ENCODE measurements around the gene VSIG4. TPM values are rescaled to one million over a fixed set of nuclear protein-coding genes. Genes with fewer than 3 reads are reported as not detected.
"Not testable (repeated sequence)": the region's sequence is repeated elsewhere in the genome, so short reads cannot be mapped to it uniquely, and the experiment has no call there.

The VSIG4 gene
- total and polyA plus RNA-seq, 12 donors = 2.9 to 106 (median 14.8) TPM

DNA sequence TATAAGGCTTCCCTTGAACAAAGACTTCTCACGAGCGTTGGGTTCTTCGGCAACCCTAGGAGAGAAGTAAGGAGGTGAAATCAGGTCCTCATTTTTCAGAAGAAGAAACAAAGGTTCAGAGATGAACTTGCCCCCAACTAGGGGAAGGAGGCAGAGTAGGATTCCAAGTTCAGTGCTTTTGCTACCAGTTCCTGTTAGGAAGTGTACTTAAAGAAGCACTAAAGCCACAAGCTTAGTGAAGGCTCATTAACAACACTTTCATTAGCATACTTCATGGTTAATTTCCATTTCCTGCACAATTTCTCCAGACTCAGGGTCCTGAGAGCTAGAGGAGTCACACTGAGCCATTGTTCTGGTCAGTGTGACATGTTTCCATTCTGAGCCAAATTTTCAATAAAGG, 52.1 kb downstream of the VSIG4 start:
- H3K27me3 ChIP-seq = peaks cover 0 to 22% (median 0%) of the 10 kb centered on the region in 7 donors
- ATAC-seq (no peak), DNase-seq (no peak)
- no peak for TF ChIP-seq CTCF (IDR thresholded peaks at IDR 0.05)
- H3K27ac ChIP-seq = peak overlapping the region in 2 of 10 donors; percentile 48 to 72
- WGBS, 2 donors = 62 to 75% methylated on average over 3 of the region's 3 CpGs
- H3K9me3 ChIP-seq = no peaks in the 10 kb centered on the region
- H3K4me1 ChIP-seq = peaks cover 0 to 28% (median 0%) of the 10 kb centered on the region in 9 donors
- H3K36me3 ChIP-seq = no peaks in the 10 kb centered on the region
- no peak overlapping the region for H3K4me3 ChIP-seq
- intact Hi-C loops (cut with DNase I) = loop anchor here in 8 of 10 donors (2.0 to 10.0 kb wide), 5 partner anchors 233 to 407 kb away; no protein-coding TSS in a partner anchor

DNA sequence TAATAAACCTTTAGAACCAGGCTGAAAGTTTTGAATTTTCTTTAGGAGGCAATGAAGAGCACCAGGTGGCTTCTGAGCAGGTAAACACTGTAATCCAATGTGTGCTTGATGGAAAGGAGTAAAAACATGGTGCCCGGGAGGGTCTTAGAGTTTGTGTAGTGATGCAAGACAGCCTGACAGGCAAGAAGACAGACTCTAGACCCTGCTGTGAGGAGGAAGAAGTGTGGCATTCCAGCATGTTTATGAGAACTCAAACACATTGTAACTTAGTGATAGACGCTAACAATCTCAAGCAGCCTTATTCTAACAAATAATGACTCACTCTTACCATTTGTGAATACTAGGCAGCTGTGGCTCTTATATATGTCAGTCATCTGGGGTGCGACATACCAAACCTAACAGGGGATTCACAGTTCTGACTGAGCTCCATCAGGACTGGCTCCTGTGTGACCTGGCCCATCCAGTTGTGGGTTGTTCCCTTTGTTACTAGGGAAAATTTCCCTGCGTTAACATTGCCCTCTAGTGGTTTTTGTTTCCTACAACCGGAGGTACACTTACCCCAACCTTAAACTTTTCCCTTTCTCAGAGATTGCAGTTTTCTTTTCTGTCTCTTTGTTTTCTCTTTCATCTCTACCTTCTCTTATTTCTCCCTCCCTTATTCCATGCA, 53.8 kb downstream of the VSIG4 start:
- H3K9me3 ChIP-seq = no peaks in the 10 kb centered on the region
- DNase-seq = peak in 1 of 2 donors; percentile 46
- no peaks in the 10 kb centered on the region for H3K36me3 ChIP-seq
- H3K4me3 ChIP-seq = no peak overlapping the region
- intact Hi-C loops (cut with DNase I) = loop anchor here (1.0 to 10.0 kb wide), 7 partner anchors 231 to 405 kb away; no protein-coding TSS in a partner anchor
- H3K27me3 ChIP-seq = peaks cover 0 to 35% (median 0%) of the 10 kb centered on the region in 7 donors
- peak; percentile 30 to 69 (median 58) for TF ChIP-seq CTCF (IDR thresholded peaks at IDR 0.05)
- 25 to 26% methylated on average over 5 of the region's 5 CpGs for WGBS, 2 donors
- ATAC-seq = peak; percentile 78 to 89 (median 85)
- peaks cover 0 to 28% (median 0%) of the 10 kb centered on the region in 9 donors for H3K4me1 ChIP-seq
- peak overlapping the region in 1 of 10 donors; percentile 72 for H3K27ac ChIP-seq

DNA sequence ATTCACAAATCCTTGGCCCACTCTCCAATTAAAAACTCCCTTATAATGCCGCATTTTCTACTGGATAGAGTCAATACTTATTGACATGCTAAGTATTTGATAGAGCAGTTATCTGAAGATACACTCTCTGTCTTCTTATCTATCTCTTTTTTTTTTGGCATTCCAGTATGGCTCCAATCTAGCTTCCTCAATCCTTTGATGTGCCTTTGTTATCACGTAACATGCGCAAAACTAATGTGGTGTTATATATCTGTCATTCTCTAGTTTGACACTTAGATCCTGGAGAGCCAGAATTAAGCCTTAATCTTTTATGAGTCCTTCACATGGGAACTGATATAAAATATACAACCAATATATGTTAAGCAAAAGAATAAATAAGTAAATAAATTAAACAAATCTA, 54.7 kb downstream of the VSIG4 start:
- no peak overlapping the region for H3K27ac ChIP-seq
- WGBS, 2 donors = 97% methylated on average over 3 of the region's 3 CpGs
- H3K27me3 ChIP-seq = peaks cover 0 to 44% (median 0%) of the 10 kb centered on the region in 7 donors
- no peak for DNase-seq
- H3K4me1 ChIP-seq = peaks cover 0 to 28% (median 0%) of the 10 kb centered on the region in 9 donors
- H3K4me3 ChIP-seq = no peak overlapping the region
- no peaks in the 10 kb centered on the region for H3K9me3 ChIP-seq
- H3K36me3 ChIP-seq = no peaks in the 10 kb centered on the region
- intact Hi-C loops (cut with DNase I) = loop anchor here in 6 of 10 donors (5.0 to 10.0 kb wide), 4 partner anchors 230 to 403 kb away; no protein-coding TSS in a partner anchor
- TF ChIP-seq CTCF (IDR thresholded peaks at IDR 0.05) = no peak
- no peak for ATAC-seq

GRCh38 chrX:65977161-65977560, 62.7 kb downstream of the VSIG4 start:
- H3K4me3 ChIP-seq; ATAC-seq; H3K36me3 ChIP-seq; H3K9me3 ChIP-seq; H3K4me1 ChIP-seq; H3K27ac ChIP-seq; DNase-seq; intact Hi-C loops (cut with DNase I): not testable (repeated sequence)
- 88 to 92% methylated on average over 1 of the region's 1 CpG for WGBS, 2 donors
- H3K27me3 ChIP-seq = peaks cover 0 to 74% (median 0%) of the 10 kb centered on the region in 7 donors

GRCh38 chrX:65976161-65976560, 63.7 kb downstream of the VSIG4 start:
- Histone ChIP-seq H3K27ac (no peak overlapping the region), H3K27me3 (peaks cover 0 to 77% (median 0%) of the 10 kb centered on the region in 7 donors), H3K4me1 (no peaks in the 10 kb centered on the region), H3K4me3 (no peak overlapping the region), H3K9me3 (no peaks in the 10 kb centered on the region), H3K36me3 (no peaks in the 10 kb centered on the region)
- DNase-seq = no peak
- intact Hi-C loops (cut with DNase I) = no loop called here
- TF ChIP-seq CTCF (IDR thresholded peaks at IDR 0.05) = no peak
- no peak for ATAC-seq

- DNase-seq; H3K4me1 ChIP-seq; intact Hi-C loops (cut with DNase I); H3K4me3 ChIP-seq; ATAC-seq; H3K36me3 ChIP-seq; H3K27ac ChIP-seq; H3K9me3 ChIP-seq: not testable (repeated sequence)
- peaks cover 0 to 77% (median 0%) of the 10 kb centered on the region in 7 donors for H3K27me3 ChIP-seq
- WGBS, 2 donors = 94 to 95% methylated on average over 15 to 37 of the region's 38 CpGs
These were observed 64.6 kb downstream of the VSIG4 start for GRCh38 chrX:65975161-65975751.

All from heart right ventricle (tissue), 16 donors.